A549 (cell line): Measurements from ENCODE around the gene FZD10. TPM values are rescaled to one million over a fixed set of nuclear protein-coding genes. Genes with fewer than 3 reads are reported as not detected.

Source experiments
- ATAC-seq, 2 experiments: fragments of 200-7000 bp in 1 of 2; fragments of >200 bp in 1 of 2; cut with Nextera tagmentation in 1 of 2; cut with Tn5 transposase in 1 of 2; 3 replicates each; pipeline versions ENCODE4 v1.8.0 to v1.9.1; 2018 to 2020; ENCODE audit warnings: mild to moderate bottlenecking in 1 of 2, moderate library complexity in 1 of 2
- CTCF ChIA-PET: fragments of 300-600 bp; sonication (Branson Sonifier 250); formaldehyde crosslinking; extraction: SDS; loops from one replicate; lab custom pipeline; 2021; ENCODE audit warnings: antibody characterized with exemption, inconsistent platforms; lab: Yijun Ruan, JAX
- POLR2A ChIA-PET: fragments of 350-600 bp; formaldehyde crosslinking; extraction: SDS; loops from one replicate; lab custom pipeline; 2021; ENCODE audit warnings: antibody characterized with exemption, inconsistent platforms; lab: Yijun Ruan, JAX
- DNase-seq, 2 experiments: peaks; one replicate each; pipeline versions ENCODE4 v3.0.0 to v3.0.0-alpha.2; 2011 to 2016; ENCODE audit warnings: low read depth in 1 of 2, low spot score in 1 of 2
- FAIRE-seq: peaks from 2 replicates; lab custom pipeline; 2011; peaks lifted over from hg19 to GRCh38; lab: Jason Lieb, UNC
- H3K27ac ChIP-seq, 2 experiments: fragments of >200 bp; sonication (Bioruptor Twin); formaldehyde crosslinking; 3 replicates each; pipeline ENCODE4 v1.5.1; 2016 to 2017
- H3K4me1 ChIP-seq: fragments of >200 bp; sonication (Bioruptor Twin); formaldehyde crosslinking; 3 replicates; pipeline ENCODE4 v1.6.1; 2016
- H3K4me2 ChIP-seq: fragments of >200 bp; sonication (Bioruptor Twin); formaldehyde crosslinking; 3 replicates; pipeline ENCODE4 v1.6.1; 2016
- H3K4me3 ChIP-seq: fragments of >200 bp; sonication (Bioruptor Twin); formaldehyde crosslinking; 3 replicates; pipeline ENCODE4 v1.5.1; 2016
- H3K9me3 ChIP-seq: fragments of >200 bp; sonication (Bioruptor Twin); formaldehyde crosslinking; 3 replicates; pipeline ENCODE4 v1.6.1; 2016
- CHD4 ChIP-seq: fragments of 200-600 bp; sonication (generic); IDR thresholded peaks from 2 replicates; pipeline ENCODE4 v1.6.1; 2016; ENCODE audit warnings: antibody characterized with exemption, mild to moderate bottlenecking, borderline replicate concordance
- E2F6 ChIP-seq: IDR thresholded peaks from 2 replicates; pipeline ENCODE4 v1.6.1; 2012; ENCODE audit warnings: low read depth, borderline replicate concordance
- FOSB ChIP-seq: fragments of 250-450 bp; sonication (Bioruptor Pico); IDR thresholded peaks from 2 replicates; pipeline ENCODE4 v1.5.0; 2020; ENCODE audit warnings: mild to moderate bottlenecking, moderate library complexity
- GATA3 ChIP-seq: IDR thresholded peaks from 2 replicates; pipeline ENCODE4 v1.6.1; 2012; ENCODE audit warnings: borderline replicate concordance
- HOXB13 ChIP-seq: fragments of 250-450 bp; sonication (Bioruptor Pico); IDR thresholded peaks from 2 replicates; pipeline ENCODE4 v1.5.0; 2020; ENCODE audit warnings: low read depth, mild to moderate bottlenecking, moderate library complexity
- RNF2 ChIP-seq: fragments of 200-600 bp; sonication (generic); IDR thresholded peaks from 2 replicates; pipeline ENCODE4 v1.6.1; 2016; ENCODE audit warnings: low read depth, mild to moderate bottlenecking, antibody characterized with exemption, moderate library complexity, borderline replicate concordance
- WGBS: methylation state at CpG from one replicate; pipeline ENCODE4 v1.1.6; 2017; ENCODE audit errors: missing lambda C conversion rate; 5-methylcytosine and 5-hydroxymethylcytosine counted together
- polyA plus RNA-seq, 4 experiments: library from polyadenylated mRNA; depleted of rRNA in 3 of 4; stranded (reverse); fragments of >200 nt; fragmentation: RNase III in 1 of 4; extraction: RNeasy Plus Mini Kit Qiagen cat#74134 plus additional on column Dnase treatment in 1 of 4; gene quantifications; 2 replicates in 3 of 4; 3 replicates in 1 of 4; pipeline ENCODE4 v1.2.3, GENCODE V29; 2011 to 2017

Gene FZD10
- polyA plus RNA-seq, 2 of the 4 experiments (the other 2 are of a cell fraction): not detected

DNA sequence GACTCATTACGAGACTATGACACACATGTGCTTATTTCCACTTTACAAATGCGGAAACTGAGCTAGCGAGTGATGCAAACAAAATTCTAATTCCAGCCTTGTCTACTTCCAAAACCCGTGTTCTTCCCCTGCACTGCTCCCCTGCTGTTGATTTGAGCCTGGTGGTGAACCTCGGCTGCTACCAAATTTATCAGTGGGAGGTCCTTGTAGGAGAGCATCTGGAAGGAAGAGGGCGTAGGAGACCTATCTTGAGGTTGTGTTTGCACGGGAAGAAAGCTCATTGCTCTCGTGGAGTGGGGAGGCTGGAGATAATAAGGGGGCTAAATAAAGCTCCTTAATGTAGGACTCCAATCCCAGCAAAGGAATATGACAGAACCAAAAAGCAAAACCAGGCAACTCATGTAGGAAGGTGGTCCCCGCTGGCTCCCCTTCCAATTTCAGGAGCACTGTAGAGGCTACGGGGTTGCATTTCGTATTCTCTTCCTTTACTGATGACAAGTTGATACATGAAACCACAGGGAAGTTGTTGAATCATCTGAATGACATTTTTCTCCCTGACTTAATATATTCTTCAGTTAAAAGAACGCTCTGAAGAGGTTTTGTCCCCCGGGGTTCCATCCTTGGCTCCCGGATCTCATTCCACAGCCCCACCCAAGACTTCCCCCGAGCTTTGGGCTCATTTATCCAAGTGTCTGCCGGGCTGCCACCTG, 52.6 kb downstream of the FZD10 start:
- Histone ChIP-seq H3K4me1 (no peaks in the 10 kb centered on the region), H3K9me3 (no peaks in the 10 kb centered on the region), H3K4me3 (no peak overlapping the region), H3K27ac (no peak overlapping the region), H3K4me2 (no peak overlapping the region)
- ChIA-PET CTCF (no interaction called here), POLR2A (no interaction called here)
- 3% methylated on average over 16 of the region's 16 CpGs for WGBS
- no peak for ATAC-seq
- TF ChIP-seq FOSB (CRISPR knock-in tag) (no peak), CHD4 (no peak), HOXB13 (CRISPR knock-in tag) (no peak), E2F6 (no peak), RNF2 (no peak), GATA3 (no peak)
- DNase-seq: no peak
- FAIRE-seq: no peak

Other genes starting within 250 kb of the FZD10 start
- gene PIWIL1, start 175.4 kb downstream of the FZD10 start, polyA plus RNA-seq (2011; rRNA removed): not detected in 2 replicates
- not detected in 3 replicates for gene PIWIL1, start 175.4 kb downstream of the FZD10 start, polyA plus RNA-seq (2017; fragmentation: RNase III; extraction: RNeasy Plus Mini Kit Qiagen cat#74134 plus additional on column Dnase treatment)